ENCODE results near the gene IL1R2. TPM values are rescaled to one million over a fixed set of nuclear protein-coding genes. Genes with fewer than 3 reads are reported as not detected.
A peak's percentile ranks its signal among the peaks of the same experiment; 100 is the strongest.

The IL1R2 gene
- total and polyA plus RNA-seq, 2 of the 13 experiments (the other 11 are each of a cell fraction or from before 2014, with no cell fraction given) = 3.6 to 7.3 TPM

GRCh38 chr2:102033031-102033749 lies 41.4 kb downstream of the IL1R2 start (continued):
- TF ChIP-seq HOMEZ (CRISPR knock-in tag; IDR thresholded peaks at IDR 0.05; ENCODE audit: low read depth) (no peak), HNRNPL (IDR thresholded peaks at IDR 0.05; ENCODE audit: low read depth, low read length) (peak; percentile 100), ZBTB1 (CRISPR knock-in tag; IDR thresholded peaks at IDR 0.05; ENCODE audit: borderline replicate concordance) (no peak), TRIM22 (IDR thresholded peaks at IDR 0.05) (no peak), ZNF710 (CRISPR knock-in tag; IDR thresholded peaks at IDR 0.05; ENCODE audit: borderline replicate concordance) (peak; percentile 84; the same call in 1 of the 2 replicates), RFXANK (CRISPR knock-in tag; IDR thresholded peaks at IDR 0.05) (no peak), ZEB1 (IDR thresholded peaks at IDR 0.05; ENCODE audit: insufficient replicate concordance, low read depth) (no peak), ZNF451 (CRISPR knock-in tag; IDR thresholded peaks at IDR 0.05) (no peak), ZFP90 (CRISPR knock-in tag; IDR thresholded peaks at IDR 0.05; ENCODE audit: borderline replicate concordance) (no peak), JDP2 (CRISPR knock-in tag; IDR thresholded peaks at IDR 0.05; ENCODE audit: borderline replicate concordance) (no peak), KDM1A (CRISPR knock-in tag; IDR thresholded peaks at IDR 0.05) (no peak), PRMT3 (CRISPR knock-in tag; IDR thresholded peaks at IDR 0.05; ENCODE audit: borderline replicate concordance, low read depth) (0 out of 2 replicates have a peak, but pooled peaks have one; percentile 4), HOXA3 (CRISPR knock-in tag; IDR thresholded peaks at IDR 0.05) (peak; percentile 41; the same call in 1 of the 2 replicates), RFXAP (CRISPR knock-in tag; IDR thresholded peaks at IDR 0.05; ENCODE audit: borderline replicate concordance) (peak; percentile 28; the same call in 1 of the 2 replicates), ZNF317 (CRISPR knock-in tag; IDR thresholded peaks at IDR 0.05) (0 out of 2 replicates have a peak, but pooled peaks have one; percentile 39), ZSCAN20 (CRISPR knock-in tag; IDR thresholded peaks at IDR 0.05; ENCODE audit: borderline replicate concordance) (no peak), ZNF530 (CRISPR knock-in tag; IDR thresholded peaks at IDR 0.05; ENCODE audit: low read depth) (no peak), NR2F6 (IDR thresholded peaks at IDR 0.05) (no peak), NR2F6 (CRISPR knock-in tag; IDR thresholded peaks at IDR 0.05) (no peak), PPARG (CRISPR knock-in tag; conservative IDR thresholded peaks at IDR 0.05) (no peak)
- TF ChIP-seq, protein P1, sequence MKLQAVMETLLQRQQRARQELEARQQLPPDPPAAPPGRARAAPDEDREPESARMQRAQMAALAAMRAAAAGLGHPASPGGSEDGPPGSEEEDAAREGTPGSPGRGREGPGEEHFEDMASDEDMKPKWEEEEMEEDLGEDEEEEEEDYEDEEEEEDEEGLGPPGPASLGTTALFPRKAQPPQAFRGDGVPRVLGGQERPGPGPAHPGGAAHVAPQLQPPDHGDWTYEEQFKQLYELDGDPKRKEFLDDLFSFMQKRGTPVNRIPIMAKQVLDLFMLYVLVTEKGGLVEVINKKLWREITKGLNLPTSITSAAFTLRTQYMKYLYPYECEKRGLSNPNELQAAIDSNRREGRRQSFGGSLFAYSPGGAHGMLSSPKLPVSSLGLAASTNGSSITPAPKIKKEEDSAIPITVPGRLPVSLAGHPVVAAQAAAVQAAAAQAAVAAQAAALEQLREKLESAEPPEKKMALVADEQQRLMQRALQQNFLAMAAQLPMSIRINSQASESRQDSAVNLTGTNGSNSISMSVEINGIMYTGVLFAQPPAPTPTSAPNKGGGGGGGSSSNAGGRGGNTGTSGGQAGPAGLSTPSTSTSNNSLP (IDR thresholded peaks at IDR 0.05; ENCODE audit: low read depth, low read length) = no peak
- TF ChIP-seq, protein P2, sequence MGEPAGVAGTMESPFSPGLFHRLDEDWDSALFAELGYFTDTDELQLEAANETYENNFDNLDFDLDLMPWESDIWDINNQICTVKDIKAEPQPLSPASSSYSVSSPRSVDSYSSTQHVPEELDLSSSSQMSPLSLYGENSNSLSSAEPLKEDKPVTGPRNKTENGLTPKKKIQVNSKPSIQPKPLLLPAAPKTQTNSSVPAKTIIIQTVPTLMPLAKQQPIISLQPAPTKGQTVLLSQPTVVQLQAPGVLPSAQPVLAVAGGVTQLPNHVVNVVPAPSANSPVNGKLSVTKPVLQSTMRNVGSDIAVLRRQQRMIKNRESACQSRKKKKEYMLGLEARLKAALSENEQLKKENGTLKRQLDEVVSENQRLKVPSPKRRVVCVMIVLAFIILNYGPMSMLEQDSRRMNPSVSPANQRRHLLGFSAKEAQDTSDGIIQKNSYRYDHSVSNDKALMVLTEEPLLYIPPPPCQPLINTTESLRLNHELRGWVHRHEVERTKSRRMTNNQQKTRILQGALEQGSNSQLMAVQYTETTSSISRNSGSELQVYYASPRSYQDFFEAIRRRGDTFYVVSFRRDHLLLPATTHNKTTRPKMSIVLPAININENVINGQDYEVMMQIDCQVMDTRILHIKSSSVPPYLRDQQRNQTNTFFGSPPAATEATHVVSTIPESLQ (CRISPR knock-in tag; conservative IDR thresholded peaks at IDR 0.05) = no peak
